ENCODE data around the gene MPP2.

MPP2 gene

DNA sequence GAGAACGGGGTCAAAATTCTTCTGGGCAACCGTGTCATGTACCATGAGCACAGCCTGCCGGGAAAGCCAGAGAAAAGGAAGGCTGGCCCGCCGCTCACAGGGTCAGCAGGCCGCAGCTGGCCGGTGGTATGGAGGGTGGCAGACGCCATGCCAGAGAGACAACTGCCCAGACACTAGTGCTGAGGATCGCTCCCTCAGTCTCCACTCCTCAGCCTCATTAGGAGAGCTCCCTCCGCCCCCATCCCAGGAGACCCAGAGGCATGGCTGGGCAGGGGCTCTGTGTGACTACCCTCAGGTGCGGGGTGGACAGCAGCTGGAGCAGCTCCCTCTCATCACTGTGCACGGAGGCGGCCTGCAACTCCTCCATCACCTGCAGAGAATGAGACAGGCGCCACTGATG lies 77.6 kb downstream of the MPP2 start:
- in situ Hi-C loops (cut with HindIII; ENCODE audit: low sequenced_read_pairs) = no loop called here
- no peak overlapping the region for H3K4me3 ChIP-seq (ENCODE audit: low read depth, low read length)
- TF ChIP-seq, protein P1, sequence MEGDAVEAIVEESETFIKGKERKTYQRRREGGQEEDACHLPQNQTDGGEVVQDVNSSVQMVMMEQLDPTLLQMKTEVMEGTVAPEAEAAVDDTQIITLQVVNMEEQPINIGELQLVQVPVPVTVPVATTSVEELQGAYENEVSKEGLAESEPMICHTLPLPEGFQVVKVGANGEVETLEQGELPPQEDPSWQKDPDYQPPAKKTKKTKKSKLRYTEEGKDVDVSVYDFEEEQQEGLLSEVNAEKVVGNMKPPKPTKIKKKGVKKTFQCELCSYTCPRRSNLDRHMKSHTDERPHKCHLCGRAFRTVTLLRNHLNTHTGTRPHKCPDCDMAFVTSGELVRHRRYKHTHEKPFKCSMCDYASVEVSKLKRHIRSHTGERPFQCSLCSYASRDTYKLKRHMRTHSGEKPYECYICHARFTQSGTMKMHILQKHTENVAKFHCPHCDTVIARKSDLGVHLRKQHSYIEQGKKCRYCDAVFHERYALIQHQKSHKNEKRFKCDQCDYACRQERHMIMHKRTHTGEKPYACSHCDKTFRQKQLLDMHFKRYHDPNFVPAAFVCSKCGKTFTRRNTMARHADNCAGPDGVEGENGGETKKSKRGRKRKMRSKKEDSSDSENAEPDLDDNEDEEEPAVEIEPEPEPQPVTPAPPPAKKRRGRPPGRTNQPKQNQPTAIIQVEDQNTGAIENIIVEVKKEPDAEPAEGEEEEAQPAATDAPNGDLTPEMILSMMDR (IDR thresholded peaks at IDR 0.05; ENCODE audit: low read depth, low read length, missing control alignments) = no peak
- no peak for DNase-seq (ENCODE audit: low read depth)

DNA sequence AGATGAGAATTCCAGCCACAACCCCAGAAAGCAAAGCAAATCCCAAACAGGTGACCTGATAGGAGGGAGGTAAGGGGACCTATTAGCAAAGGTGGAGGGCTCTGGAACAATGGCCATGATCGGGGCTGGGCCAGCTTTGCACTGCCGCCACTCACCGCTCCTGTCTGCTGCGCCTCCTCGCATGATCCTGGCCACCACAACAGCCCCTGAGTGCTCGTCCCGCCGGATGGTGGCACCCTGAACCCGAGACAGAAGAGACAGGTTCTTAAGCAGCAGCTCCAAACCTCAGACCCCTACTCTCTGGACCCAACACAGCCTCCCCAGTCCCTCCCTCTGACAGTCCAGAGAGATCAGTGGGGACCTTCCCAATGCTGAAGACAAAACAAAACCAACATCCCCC lies 79.7 kb downstream of the MPP2 start:
- no peak for DNase-seq (ENCODE audit: low read depth)
- in situ Hi-C loops (cut with HindIII; ENCODE audit: low sequenced_read_pairs) = no loop called here
- TF ChIP-seq, protein P1 (IDR thresholded peaks at IDR 0.05; ENCODE audit: low read depth, low read length, missing control alignments) = no peak
- no peak overlapping the region for H3K4me3 ChIP-seq (ENCODE audit: low read depth, low read length)

DNA sequence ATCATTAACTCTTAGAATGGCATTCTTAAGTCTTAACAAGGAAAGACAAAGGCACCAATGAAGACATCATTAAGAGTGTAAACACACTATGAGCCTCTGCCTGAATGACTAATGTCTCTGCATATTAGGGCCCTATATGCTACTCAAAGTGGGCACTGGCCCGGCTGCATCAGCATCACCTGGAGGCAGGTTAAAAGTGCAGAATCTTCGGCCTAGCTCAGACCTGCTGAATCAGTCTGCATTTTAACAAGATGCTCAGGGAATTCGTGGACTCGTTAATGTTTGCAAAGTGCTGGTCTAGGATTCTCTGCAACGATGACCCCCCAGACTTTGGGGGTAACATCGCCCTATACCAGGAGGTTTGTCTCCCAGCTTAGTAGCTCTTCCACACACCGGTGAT lies 81.1 kb downstream of the MPP2 start:
- DNase-seq (ENCODE audit: low read depth) = no peak
- in situ Hi-C loops (cut with HindIII; ENCODE audit: low sequenced_read_pairs) = no loop called here
- TF ChIP-seq, protein P1 (IDR thresholded peaks at IDR 0.05; ENCODE audit: low read depth, low read length, missing control alignments) = no peak
- no peak overlapping the region for H3K4me3 ChIP-seq (ENCODE audit: low read depth, low read length)

DNA sequence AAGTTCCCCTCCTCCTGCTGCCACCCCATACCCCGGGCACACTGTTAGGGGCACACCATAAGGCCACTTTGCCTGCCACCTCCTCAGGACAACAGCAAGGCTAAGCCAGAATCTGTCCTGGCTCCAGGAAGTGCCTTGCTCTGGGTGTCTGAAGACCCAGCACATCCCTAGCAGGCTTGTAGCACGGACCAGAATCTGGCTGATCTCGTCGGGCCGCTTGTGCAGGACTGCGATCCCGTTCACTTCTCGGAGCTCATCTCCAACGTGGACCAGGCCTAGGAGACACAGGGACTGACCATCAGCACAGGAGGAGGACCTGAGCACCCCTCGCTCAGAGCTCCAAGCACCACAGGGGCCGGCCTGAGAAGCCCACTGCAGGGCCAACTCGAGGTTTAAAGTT lies 81.8 kb downstream of the MPP2 start:
- in situ Hi-C loops (cut with HindIII; ENCODE audit: low sequenced_read_pairs) = no loop called here
- H3K4me3 ChIP-seq (ENCODE audit: low read depth, low read length) = no peak overlapping the region
- no peak for DNase-seq (ENCODE audit: low read depth)
- TF ChIP-seq, protein P1 (IDR thresholded peaks at IDR 0.05; ENCODE audit: low read depth, low read length, missing control alignments) = no peak

All from astrocyte of the cerebellum (primary cell).